ENCODE data around the gene WDPCP.

DNA sequence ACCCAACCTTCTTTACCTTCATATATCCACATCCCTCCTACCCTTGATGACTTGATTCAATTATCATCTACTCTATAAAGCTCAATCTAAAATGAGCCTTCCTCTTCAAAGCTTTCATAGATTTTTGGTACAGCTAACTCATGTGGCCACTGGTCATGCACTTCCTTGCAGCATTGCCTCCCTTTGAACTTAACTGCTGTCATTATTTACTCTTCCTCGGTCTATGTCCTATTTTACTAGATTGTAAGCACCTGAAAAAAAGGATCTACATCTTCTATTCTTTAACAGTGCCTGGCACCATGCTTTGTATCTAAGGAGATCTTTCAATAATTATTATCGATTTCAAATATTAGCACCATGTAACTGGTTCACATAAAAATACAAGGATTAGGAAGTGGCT, 31.1 kb upstream of the WDPCP start:
- no peak for TF ChIP-seq POLR2A (IDR thresholded peaks at IDR 0.05)
- TF ChIP-seq, protein P1, sequence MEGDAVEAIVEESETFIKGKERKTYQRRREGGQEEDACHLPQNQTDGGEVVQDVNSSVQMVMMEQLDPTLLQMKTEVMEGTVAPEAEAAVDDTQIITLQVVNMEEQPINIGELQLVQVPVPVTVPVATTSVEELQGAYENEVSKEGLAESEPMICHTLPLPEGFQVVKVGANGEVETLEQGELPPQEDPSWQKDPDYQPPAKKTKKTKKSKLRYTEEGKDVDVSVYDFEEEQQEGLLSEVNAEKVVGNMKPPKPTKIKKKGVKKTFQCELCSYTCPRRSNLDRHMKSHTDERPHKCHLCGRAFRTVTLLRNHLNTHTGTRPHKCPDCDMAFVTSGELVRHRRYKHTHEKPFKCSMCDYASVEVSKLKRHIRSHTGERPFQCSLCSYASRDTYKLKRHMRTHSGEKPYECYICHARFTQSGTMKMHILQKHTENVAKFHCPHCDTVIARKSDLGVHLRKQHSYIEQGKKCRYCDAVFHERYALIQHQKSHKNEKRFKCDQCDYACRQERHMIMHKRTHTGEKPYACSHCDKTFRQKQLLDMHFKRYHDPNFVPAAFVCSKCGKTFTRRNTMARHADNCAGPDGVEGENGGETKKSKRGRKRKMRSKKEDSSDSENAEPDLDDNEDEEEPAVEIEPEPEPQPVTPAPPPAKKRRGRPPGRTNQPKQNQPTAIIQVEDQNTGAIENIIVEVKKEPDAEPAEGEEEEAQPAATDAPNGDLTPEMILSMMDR (IDR thresholded peaks at IDR 0.05) = no peak
